VCaP (cell line): ENCODE results near the gene CAMTA1.
A peak's percentile ranks its signal among the peaks of the same experiment; 100 is the strongest.

Source experiments
- H3K27ac ChIP-seq: fragments of 450-650 bp; 2 replicates; pipeline ENCODE4 v1.5.1; 2017
- TF ChIP-seq, protein P1 (sequence below): fragments of 450-650 bp; conservative IDR thresholded peaks from 2 replicates; pipeline ENCODE4 v1.5.1; 2017; ENCODE audit warnings: mild to moderate bottlenecking, moderate library complexity

The CAMTA1 gene

DNA sequence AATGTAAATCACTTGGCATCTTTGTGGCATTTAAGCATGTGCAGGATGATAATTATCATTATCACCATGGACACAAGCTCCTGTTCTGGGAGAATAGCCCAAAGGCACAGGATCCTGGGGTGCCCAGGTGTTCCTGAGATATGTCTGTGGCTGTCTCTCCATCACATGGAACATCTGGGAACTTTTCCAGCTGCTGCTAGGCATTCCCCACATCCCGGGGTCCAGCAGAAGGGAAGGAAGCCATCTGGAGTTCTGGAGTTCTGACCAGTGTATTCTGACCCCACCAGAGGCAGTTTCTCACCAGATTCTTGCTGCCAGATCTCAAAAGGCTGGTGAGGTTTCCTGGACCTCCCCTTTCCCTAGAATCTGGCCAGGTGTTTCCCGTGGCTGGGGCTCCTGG is 726.1 kb downstream of the CAMTA1 start:
- H3K27ac ChIP-seq: no peak overlapping the region
- TF ChIP-seq, protein P1, sequence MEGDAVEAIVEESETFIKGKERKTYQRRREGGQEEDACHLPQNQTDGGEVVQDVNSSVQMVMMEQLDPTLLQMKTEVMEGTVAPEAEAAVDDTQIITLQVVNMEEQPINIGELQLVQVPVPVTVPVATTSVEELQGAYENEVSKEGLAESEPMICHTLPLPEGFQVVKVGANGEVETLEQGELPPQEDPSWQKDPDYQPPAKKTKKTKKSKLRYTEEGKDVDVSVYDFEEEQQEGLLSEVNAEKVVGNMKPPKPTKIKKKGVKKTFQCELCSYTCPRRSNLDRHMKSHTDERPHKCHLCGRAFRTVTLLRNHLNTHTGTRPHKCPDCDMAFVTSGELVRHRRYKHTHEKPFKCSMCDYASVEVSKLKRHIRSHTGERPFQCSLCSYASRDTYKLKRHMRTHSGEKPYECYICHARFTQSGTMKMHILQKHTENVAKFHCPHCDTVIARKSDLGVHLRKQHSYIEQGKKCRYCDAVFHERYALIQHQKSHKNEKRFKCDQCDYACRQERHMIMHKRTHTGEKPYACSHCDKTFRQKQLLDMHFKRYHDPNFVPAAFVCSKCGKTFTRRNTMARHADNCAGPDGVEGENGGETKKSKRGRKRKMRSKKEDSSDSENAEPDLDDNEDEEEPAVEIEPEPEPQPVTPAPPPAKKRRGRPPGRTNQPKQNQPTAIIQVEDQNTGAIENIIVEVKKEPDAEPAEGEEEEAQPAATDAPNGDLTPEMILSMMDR: no peak

GRCh38 chr1:7513081-7513480 is 727.8 kb downstream of the CAMTA1 start:
- no peak overlapping the region for H3K27ac ChIP-seq
- TF ChIP-seq, protein P1: no peak

DNA sequence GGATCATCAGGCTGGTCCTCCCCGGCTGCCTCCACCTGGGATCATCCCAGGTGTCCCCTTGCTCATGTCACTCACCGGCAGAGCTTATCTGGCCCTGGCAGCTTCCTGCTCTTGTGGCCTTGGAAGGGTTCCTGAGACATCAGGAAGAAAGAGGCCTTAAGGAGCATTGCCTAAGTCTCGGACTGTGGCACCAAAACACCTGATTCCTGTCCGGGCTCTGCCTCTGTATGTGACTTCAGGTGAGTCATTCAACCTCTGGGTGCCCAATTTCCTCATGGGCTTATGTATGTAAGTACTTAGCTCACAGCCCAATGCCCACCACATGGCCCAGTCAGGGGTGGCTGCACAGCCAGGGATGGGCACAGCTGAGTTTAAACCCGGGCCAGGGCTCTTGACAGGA is 729.9 kb downstream of the CAMTA1 start:
- no peak overlapping the region for H3K27ac ChIP-seq
- TF ChIP-seq, protein P1: no peak

GRCh38 chr1:7515904-7516303 is 730.6 kb downstream of the CAMTA1 start:
- no peak overlapping the region for H3K27ac ChIP-seq
- TF ChIP-seq, protein P1: no peak

GRCh38 chr1:7516341-7516740 is 731.1 kb downstream of the CAMTA1 start:
- TF ChIP-seq, protein P1: peak; percentile 38
- H3K27ac ChIP-seq: no peak overlapping the region

DNA sequence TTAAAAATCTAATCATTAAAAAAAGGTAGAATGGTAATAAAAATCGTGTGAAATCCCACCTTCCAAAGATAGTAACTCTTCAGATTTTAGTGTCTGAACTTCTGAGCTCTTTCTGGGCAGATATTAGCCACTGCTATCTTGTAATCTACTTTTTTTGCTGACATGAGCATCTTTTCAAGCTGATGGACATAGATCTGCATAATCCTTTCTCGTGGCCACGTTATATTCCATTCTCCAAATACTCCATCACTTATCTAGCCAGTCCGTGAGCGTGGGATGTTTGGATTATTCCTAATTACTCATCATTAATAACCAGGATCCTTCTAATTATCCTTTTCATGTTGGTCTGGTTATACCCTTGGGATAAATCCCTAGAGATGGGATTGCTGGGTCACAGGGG is 731.7 kb downstream of the CAMTA1 start:
- no peak overlapping the region for H3K27ac ChIP-seq
- TF ChIP-seq, protein P1: no peak

- H3K27ac ChIP-seq: no peak overlapping the region
- TF ChIP-seq, protein P1: no peak
These were observed 732.5 kb downstream of the CAMTA1 start for GRCh38 chr1:7517611-7518330.
